Neutrophil (primary cell): ENCODE results near the gene DPP7.

Source experiments
- H3K27ac ChIP-seq: fragments of 200-600 bp; sonication (generic); 2 replicates; pipeline ENCODE4 v1.5.1; 2016; ENCODE audit warnings: mild to moderate bottlenecking, moderate library complexity
- H3K27me3 ChIP-seq: fragments of 200-600 bp; sonication (generic); 2 replicates; pipeline ENCODE4 v1.6.0; 2016; ENCODE audit warnings: mild to moderate bottlenecking
- H3K36me3 ChIP-seq: fragments of 200-600 bp; sonication (generic); 2 replicates; pipeline ENCODE4 v1.5.1; 2017
- H3K4me1 ChIP-seq, 2 experiments: fragments of 200-600 bp in 1 of 2; sonication (generic) in 1 of 2; 1 replicate in 1 of 2; 2 replicates in 1 of 2; pipeline versions ENCODE4 v1.5.1 to v1.6.1; 2013 to 2016; ENCODE audit warnings: low read depth in 1 of 2, low read length in 1 of 2, mild to moderate bottlenecking in 1 of 2, moderate library complexity in 1 of 2; ENCODE audit not compliant: control insufficient read depth in 1 of 2, insufficient read depth in 1 of 2
- H3K4me3 ChIP-seq, 2 experiments: fragments of 200-600 bp in 1 of 2; sonication (generic) in 1 of 2; 1 replicate in 1 of 2; 2 replicates in 1 of 2; pipeline ENCODE4 v1.5.1; 2013 to 2016; ENCODE audit warnings: low read depth in 1 of 2, low read length in 1 of 2, mild to moderate bottlenecking in 1 of 2, moderate library complexity in 1 of 2
- H3K9me3 ChIP-seq: fragments of 200-600 bp; sonication (generic); 2 replicates; pipeline ENCODE4 v1.5.1; 2016
- CTCF ChIP-seq: fragments of 200-600 bp; sonication (generic); IDR thresholded peaks from 2 replicates; pipeline ENCODE4 v1.5.1; 2016; ENCODE audit warnings: antibody characterized with exemption

DPP7 gene

GRCh38 chr9:137145731-137146526, 31.4 kb upstream of the DPP7 start:
- H3K4me1 ChIP-seq, result peaks cover 0 to 4% of the 10 kb centered on the region in 2 experiments
- H3K4me3 ChIP-seq, result no peak overlapping the region
- H3K9me3 ChIP-seq, result no peaks in the 10 kb centered on the region
- H3K27ac ChIP-seq, result no peak overlapping the region
- TF ChIP-seq CTCF, result no peak
- H3K36me3 ChIP-seq, result no peaks in the 10 kb centered on the region
- H3K27me3 ChIP-seq, result peaks cover 83% of the 10 kb centered on the region

GRCh38 chr9:137143459-137143858, 28.9 kb upstream of the DPP7 start:
- no peak overlapping the region for H3K4me3 ChIP-seq
- no peaks in the 10 kb centered on the region for H3K4me1 ChIP-seq
- H3K27ac ChIP-seq, result no peak overlapping the region
- peaks cover 89% of the 10 kb centered on the region for H3K27me3 ChIP-seq
- H3K36me3 ChIP-seq, result no peaks in the 10 kb centered on the region
- H3K9me3 ChIP-seq, result no peaks in the 10 kb centered on the region
- no peak for TF ChIP-seq CTCF

- H3K4me3 ChIP-seq, result no peak overlapping the region
- H3K9me3 ChIP-seq, result no peaks in the 10 kb centered on the region
- TF ChIP-seq CTCF, result no peak
- H3K4me1 ChIP-seq, result no peaks in the 10 kb centered on the region
- H3K36me3 ChIP-seq, result no peaks in the 10 kb centered on the region
- peaks cover 89% of the 10 kb centered on the region for H3K27me3 ChIP-seq
- no peak overlapping the region for H3K27ac ChIP-seq
Measured at GRCh38 chr9:137141976-137142936, 27.7 kb upstream of the DPP7 start.

- Histone ChIP-seq H3K27me3 (peaks cover 89% of the 10 kb centered on the region), H3K36me3 (no peaks in the 10 kb centered on the region), H3K4me1 (no peaks in the 10 kb centered on the region), H3K9me3 (no peaks in the 10 kb centered on the region), H3K27ac (no peak overlapping the region), H3K4me3 (no peak overlapping the region)
- TF ChIP-seq CTCF, result no peak
Measured at GRCh38 chr9:137141050-137141810, 26.7 kb upstream of the DPP7 start.
